Keratinocyte (primary cell): ENCODE data around the gene TFPI.

Source experiments
- CTCF ChIP-seq, 3 experiments: IDR thresholded peaks in 1 of 3; conservative IDR thresholded peaks in 1 of 3; optimal IDR thresholded peaks in 1 of 3; 2 replicates in 2 of 3; 3 replicates in 1 of 3; pipeline versions ENCODE3 to v1.5.1; 2011; ENCODE audit warnings: low read length in 3 of 3, mild to moderate bottlenecking in 3 of 3, moderate library complexity in 2 of 3, control low read depth in 1 of 3, inconsistent platforms in 1 of 3; ENCODE audit not compliant: insufficient read depth in 2 of 3; ENCODE audit errors: extremely low read depth in 1 of 3
- EZH2 ChIP-seq: IDR thresholded peaks from one replicate; pipeline ENCODE4 v1.6.1; 2012; ENCODE audit warnings: inconsistent platforms, mild to moderate bottlenecking, low read length, moderate library complexity

- no peak for TF ChIP-seq CTCF (optimal IDR thresholded peaks at IDR 0.05 in 1 of 3, IDR thresholded peaks at IDR 0.05 in 1 of 3, conservative IDR thresholded peaks at IDR 0.05 in 1 of 3; ENCODE audit: extremely low read depth in 1 of 3, insufficient read depth in 2 of 3, low read length in 3 of 3)
- TF ChIP-seq EZH2 = no peak
Observed at GRCh38 chr2:187483537-187483936, 70.7 kb downstream of the TFPI start.
